ENCODE measurements around the gene CENPC.

DNA sequence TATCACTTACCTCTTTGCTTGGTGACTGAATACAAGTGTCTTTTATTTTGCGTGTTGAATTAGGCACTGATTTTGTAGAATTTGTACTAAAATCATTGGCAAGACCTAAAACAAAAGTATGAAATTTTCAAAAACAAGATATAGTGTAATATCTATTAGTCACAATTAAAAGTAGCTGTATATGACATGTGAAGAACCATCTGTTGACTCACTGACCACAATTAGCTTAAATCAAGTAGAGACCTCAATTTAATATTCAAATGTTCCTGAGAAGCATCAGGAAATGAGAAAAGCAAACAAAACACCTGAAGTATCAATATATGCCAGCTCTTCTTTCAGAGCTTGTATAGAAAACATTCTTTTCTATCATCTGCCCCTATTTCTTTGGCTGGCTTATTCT, 5.5 kb downstream of the CENPC start:
- TF ChIP-seq ZNF416 (CRISPR knock-in tag; IDR thresholded peaks at IDR 0.05) (no peak), IRF2 (CRISPR knock-in tag; IDR thresholded peaks at IDR 0.05; ENCODE audit: borderline replicate concordance, low read depth) (no peak)

Measured in WTC11 (cell line).